GM21390 (cell line): ENCODE measurements around the gene ASCC3.

ENCODE experiments used
- ATAC-seq: cut with Tn5 transposase; IDR thresholded peaks from one replicate; pipeline ENCODE4 v1.9.1; 2021; ENCODE audit not compliant: unreplicated experiment

ASCC3 gene

DNA sequence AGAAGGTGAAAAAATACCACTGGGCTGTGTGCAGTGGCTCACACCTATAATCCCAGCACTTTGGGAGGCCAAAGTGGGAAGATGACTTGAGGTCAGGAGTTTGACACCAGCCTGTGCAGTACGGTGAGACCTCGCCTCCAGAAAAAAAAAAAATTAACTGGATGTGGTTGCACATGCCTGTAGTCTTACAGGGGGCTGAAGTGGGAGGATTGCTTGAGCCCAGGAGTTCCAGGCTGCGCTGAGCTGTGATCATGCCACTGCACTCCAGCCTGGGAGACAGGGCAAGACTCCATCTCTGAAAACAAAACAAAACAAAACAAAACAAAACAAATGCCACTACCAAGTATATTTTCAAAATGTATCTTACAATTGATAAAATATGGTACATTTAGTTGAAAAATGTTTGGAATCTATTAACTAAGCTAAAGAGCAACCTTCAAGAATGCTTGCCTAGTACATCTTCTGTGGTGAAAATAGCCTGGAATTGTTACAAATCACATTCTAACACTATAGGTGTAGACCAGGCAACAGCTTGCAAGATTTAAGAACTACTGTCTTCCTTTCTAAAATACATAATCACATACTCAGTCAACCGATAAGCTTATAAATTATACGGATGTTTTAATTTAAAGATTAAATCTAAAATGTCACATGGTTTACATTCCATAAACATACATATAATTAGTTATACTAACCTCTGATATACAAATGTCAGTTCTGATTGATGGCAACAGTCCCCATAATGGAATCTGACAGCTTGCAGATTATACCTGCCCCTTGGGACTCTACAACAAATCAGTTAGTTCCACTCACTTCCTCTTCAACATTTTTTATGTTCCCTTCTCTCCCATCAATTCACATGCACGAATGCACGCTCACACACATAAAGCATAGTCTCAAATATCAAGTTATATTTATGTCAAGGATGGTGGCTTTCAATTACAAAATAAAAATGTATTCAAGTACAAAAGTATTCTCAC, 150.8 kb downstream of the ASCC3 start:
- ATAC-seq, result no peak

DNA sequence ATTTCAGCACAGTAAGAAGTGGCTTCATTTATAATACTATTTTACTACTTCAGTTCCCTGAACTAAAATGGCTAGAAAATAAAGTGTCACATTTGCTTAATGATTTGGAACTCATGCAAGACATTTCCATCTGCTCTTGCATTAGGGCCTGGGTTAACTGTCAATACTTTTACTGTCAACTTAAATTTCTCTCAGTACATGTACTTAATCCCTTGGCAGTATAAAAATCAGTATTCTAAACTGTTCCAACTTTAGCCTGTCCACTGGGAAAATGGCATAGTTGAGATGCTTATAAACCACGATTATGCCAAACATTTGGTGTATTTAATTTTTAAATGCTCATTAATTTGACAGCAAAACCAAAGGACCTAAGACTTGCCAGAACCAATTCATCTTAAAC, 154.5 kb downstream of the ASCC3 start:
- no peak for ATAC-seq

DNA sequence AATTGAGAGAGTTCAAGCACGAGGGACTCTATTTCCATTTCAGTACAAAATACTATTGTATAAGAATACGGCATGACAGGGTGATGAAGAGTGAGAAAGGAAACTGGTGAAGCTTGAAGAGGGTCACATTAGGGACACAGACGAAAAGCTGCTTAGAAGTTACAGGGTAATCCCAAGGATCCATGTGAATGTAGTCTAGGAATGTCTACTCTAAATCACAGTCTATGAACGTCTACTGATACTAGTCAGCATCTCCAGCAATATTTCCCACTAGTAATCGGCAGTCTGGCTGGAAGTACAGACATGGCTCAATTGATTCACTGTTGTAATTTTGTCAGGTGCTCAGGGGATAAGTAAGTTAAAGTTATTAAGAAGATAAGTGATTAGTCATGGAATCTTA, 156.4 kb downstream of the ASCC3 start:
- no peak for ATAC-seq

DNA sequence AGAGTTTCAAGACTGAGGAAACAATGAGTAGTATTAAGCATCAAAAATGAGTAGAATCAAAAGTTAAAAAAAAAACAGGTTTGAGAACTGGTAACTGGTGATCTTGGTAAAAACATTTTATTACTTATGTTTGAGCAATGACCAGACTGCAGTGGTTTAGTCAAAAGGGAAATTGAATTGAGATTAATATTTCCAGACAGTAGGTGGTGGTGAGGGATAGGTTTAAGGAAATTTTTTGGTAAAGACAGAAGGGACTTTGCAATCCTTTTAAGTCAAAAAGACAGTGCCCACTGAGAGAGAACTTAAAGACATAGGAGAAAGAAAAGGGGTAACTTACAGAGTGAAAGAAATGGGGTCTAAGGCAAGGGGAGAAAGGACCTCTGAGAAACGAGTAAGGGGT, 156.9 kb downstream of the ASCC3 start:
- ATAC-seq, result no peak

DNA sequence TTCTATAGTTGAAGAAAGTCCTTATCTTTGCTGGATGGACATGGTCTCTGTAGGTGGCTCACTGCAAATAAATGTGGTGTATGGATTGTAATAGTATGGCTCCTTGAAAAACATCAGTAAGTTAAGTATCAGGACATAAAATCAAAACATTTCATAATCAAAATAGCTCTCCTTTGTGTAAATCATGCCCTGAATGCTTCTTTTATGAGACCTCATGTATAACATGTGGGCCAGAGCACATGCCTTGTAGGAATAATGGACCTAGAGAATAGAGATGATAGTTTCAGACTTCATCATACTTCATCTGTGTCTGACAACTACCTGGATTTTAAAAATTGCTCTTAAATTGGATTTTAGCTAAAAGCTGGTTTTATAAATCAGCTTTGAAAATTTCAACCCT, 159.9 kb downstream of the ASCC3 start:
- no peak for ATAC-seq

DNA sequence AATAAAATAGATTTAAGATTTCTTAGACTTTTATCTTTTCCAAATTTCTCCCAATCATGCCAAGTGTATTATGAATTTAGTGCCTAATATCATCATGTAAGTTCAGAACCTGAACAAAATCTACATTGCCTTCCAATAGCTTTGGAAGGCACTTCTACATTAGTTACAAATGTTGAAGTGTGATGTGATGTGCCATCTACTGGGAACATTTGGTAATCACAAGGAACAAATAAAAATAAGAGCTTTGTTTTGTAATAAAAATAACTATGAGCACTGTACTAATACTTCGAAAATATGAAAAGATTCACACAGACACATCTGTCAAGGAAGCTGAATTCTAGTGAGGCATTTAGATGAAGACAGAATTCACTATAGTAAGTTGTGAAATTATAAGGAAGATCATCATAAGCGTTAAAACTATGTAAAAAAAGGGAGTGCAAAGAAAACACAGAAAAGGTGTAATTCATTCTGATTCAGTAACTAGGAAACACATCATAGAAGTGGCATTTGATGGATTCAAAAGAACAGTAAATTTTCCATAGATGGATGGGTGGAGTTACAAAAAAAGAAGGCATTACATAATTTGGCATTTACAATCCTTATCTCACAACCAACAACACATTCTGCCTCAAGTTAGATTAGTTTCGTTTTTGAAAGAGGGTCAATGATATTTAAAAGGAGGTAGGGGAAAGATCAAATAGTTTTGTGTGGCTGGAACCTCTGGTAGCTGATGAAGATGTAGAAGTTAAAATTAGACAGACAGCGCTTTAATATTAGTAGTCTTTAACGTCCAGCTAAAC, 161.0 kb downstream of the ASCC3 start:
- ATAC-seq, result peak; percentile 56

DNA sequence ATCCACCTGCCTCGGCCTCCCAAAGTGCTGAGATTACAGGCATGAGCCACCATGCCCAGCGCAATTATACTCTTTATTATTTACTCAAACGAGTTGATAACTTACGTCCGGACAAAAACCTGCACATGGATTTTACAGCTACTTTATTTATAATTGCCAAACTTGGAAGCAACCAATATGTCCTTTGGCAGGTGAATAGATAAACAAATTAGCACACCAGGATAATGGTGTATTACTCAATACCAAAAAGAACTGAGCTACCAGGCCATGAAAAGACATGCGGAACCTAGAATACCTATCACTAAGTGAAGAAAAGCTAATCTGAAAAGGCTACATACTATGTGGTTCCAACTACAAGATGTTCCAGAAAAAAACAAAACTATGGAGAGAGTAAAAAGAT, 168.1 kb downstream of the ASCC3 start:
- ATAC-seq, result no peak

DNA sequence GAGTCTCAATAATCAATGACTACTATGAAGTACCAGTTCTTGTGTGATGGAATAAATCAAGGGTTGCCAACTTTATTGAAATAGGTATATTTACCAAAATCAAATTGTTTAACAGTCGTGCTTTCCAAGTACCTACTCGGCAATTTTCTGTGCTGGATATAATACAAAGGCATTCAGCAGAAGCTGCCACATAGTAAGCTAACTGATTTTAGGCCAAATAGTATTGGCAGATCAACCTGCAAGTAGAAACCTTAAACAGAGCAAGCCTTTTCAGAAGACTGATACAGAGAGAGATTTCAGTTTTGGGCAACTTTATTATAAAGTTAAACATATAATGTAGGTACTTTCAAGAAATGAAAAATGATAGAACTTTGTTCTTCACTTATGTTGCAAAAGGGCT, 174.6 kb downstream of the ASCC3 start:
- ATAC-seq, result no peak

DNA sequence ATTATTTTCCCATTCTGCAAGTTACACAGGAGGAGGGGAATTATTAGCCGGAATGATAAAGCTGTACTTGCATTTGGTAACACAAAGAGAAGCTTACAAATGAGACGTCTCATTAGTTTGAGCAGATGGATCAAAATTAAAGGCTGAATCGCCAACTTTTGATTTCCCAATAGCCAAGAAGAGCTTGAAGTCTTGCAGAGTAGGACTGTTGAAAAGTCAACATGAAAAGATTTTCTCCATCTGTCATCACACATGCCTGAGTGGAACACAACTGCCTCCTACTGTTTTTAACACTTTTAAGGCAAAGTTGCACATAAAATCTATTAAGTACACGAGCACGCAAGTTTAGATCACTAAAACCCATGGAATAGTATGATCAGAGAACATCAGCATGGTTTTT, 176.2 kb downstream of the ASCC3 start:
- no peak for ATAC-seq

DNA sequence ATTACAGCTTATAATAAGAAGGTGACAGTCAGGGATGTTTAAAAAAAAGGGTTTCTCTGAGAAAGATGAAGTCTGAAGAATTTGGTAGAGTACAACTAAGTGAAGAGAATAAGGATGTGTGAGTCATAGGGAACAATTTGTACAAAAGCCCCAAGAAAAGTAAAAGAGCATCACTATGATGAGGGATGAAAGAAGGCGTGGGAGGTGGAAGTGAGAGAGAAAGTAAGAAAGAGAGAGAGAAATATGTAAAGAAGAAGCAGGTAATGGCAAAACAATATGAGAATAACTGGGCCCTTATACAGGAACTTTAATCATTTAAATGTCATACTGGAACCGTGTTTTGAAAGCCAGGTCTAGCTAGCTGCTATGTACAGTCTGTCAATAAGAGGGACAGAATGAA, 179.4 kb downstream of the ASCC3 start:
- no peak for ATAC-seq

DNA sequence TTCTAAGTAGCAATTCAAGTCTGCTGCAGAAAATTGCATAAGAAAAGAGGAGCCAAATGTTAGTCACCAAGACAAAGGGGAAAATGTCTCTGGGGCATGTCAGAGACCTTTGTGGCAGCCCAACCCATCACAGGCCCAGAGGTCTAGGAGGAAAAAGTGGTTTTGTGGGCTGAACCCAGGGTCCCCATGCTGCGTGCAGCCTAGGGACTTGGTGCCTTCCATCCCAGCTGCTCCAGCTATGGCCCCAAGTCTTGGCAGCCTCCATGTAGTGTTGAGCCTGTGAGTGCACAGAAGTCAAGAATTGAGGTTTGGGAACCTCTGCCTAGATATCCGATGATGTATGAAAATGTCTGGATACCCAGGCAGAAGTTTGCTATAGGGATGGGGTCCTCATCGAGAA, 181.1 kb downstream of the ASCC3 start:
- no peak for ATAC-seq

DNA sequence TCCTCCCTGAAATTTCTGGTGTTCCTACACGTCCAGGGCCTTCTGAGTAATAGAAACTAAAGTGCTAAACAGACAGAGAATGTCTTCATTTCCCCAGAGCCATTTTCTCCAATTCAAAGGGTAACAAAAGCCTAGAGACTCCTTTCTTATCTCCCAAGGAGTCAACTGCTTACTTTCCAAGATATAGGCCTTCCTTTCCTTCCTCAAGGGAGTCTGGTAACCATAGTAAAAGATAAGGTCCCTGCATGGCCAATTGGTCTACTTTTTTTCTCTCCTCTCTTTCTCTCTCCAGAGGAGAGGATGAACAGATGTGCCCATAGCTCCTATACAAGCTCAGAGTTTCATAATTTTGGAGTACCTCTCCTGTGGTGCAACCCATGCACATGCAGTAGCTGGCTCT, 185.7 kb downstream of the ASCC3 start:
- no peak for ATAC-seq

DNA sequence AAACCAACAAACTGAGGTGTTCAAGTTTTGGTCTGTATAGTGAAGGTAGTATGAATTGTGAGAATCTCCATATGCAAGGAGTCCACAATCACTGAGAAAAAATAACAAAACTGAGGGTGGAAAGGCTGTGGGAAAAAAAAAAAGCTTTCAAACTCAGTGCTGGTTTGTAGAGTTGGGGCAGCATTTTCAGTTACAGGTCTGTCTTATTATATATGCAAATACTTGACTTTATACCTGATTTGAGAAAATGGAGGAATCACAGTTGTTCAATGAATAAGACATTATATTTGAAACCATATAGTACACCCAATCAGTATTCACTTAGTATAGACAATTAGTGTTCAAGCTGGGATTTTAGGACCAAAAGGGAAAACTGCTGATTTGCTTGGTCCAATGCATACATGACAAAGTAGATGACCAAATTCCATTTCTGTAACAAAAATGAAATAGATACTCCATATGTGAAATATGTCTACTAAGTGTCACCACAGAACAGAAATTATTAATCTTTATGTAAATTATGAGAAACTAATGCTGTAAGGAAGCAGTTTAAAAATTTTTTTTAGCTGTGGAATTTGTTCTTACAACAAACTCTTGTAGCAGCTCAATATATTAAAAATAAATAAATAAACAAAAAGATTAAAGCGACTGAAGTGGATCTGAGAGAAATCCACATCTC, 187.7 kb downstream of the ASCC3 start:
- no peak for ATAC-seq

DNA sequence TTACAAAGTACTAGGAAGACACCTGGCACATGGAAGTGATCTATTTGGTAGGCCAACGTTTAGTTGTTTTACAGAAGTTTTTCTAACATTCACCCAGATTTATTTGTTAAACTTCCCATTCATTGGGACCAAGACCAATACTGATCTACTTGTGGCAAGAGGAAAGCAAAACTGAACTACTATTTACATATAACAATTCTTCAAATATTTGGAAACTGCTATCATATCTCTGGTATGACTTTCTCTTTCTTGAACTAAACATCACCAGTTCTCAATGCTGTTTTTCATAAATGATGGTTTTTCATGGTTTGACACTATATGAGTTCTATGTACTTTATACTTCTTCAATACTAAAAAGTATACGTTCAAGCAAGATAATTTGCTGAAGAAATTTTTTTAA, 189.2 kb downstream of the ASCC3 start:
- ATAC-seq, result no peak

DNA sequence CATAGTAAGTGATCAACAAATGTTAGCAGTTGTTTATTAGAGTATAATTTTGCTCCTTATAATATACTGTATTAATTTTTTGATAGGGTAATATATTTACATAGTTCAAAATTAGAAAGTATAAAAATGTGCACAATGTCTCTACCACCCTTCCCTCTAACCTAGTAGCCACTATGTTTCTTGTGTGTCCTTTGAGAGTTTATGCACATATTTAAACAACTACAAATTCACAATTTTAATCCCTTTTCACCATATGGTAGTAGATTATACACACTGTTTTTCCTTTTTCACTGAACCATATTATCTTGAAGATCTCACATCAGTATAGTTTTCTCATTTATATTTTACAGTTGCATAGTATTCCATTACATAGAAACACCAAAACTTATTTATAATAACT, 194.9 kb downstream of the ASCC3 start:
- ATAC-seq, result no peak

DNA sequence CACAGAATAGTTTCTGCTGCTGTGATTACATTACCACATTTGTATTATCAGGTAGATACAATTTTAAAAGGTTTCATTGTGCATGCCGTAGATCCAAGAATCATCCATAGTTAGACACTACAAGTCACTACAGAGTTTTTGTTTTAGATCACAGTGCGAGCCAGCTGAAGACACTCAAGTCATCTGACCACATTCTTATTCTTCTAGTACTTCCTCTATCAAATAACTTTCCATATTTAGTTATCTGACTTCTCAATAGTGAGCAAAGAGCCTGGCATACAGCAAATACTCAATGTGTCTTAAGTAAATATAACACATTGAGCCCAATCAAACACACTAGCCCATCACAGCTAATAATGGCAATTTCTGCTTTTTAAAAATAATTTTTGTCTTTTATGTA, 195.4 kb downstream of the ASCC3 start:
- no peak for ATAC-seq

DNA sequence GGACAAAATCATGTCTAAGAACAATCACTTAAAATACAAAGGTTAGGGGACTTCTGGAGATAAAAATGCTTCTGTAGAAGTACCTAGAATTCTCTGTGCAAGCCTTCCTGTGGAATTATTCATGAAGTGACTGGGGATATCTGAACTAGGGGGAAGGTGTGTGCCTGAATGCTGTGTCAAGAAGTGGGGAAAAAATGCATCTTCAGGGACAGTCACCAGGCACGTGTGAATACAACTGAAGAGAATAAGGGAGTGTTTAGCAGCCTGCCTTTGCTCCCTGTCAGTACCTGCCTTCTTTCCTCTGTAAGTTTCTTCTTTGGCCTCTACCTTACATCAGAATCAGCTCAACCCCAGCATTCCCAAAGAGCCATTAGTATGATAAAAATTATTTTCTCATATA, 201.0 kb downstream of the ASCC3 start:
- ATAC-seq, result no peak

DNA sequence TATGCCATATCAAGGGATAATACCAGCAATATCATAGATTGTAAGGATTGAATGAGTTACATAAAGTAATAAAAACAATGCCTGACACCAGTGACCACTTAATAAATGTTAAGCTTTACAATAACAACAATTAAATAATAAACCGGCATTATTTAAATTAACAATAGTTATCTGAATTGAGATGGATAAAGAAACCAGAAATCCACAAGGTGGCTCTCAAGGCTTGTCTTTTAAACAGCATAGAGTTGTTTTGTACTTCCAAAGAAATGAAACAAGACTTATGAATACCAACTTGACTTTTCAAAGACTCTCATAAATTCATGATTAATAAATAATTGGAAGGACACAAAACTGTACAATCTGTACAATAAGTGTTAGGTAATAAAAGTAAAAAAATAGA, 203.1 kb downstream of the ASCC3 start:
- no peak for ATAC-seq

DNA sequence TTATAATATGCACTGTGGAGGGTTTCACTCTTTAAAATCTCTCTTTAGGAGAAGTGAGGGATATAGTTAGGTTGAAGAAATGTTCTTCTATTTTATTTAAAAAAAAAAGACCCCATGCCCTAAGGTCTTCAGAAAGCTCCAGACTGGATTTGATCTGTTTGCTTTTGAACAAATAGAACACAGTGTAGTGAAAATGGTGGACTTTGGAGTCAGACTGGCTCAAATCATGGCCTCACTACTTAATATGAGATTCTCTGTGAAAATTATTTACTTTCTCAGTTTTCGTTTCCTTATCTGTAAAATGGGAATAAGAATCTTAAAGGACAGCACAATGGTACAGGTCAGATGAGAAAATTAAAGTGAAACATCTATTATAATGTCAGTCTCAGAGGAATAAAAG, 203.9 kb downstream of the ASCC3 start:
- ATAC-seq, result no peak

DNA sequence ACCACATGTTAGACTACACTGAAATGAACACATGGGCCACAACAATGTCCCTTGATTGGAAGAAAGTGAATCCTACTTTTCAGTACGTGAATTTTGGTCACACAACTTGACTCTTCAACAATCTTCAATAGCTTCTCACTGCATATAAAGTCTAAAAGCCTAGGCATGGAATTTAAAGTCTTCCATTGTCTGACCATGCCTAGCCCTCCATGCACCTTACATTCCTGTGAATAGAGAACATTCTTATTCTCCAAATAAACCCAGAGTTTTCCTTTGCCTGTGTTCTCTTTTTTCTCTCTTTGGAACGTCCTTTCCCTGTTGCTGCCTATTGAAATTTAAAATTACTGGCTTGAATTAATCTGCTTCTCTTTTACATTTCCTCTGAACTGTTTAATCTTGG, 207.5 kb downstream of the ASCC3 start:
- ATAC-seq, result no peak

DNA sequence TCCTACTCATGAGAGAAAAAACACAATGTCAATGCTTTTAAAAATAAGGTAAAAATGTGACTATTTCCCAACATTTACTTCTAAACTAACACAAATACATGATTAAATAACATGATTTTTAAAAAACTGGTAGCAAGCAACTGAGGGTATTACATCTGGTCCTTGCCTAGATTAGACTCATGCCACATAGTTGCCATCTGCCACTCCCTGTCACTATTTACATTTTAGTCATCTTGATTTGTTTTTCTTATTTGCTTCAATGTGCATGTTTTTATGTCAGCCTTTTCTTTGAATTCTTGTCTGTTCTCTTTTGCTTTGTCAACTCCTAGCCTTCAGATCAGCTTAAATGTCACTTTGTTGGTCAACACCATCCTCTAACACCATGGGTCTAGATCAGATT, 209.4 kb downstream of the ASCC3 start:
- no peak for ATAC-seq

DNA sequence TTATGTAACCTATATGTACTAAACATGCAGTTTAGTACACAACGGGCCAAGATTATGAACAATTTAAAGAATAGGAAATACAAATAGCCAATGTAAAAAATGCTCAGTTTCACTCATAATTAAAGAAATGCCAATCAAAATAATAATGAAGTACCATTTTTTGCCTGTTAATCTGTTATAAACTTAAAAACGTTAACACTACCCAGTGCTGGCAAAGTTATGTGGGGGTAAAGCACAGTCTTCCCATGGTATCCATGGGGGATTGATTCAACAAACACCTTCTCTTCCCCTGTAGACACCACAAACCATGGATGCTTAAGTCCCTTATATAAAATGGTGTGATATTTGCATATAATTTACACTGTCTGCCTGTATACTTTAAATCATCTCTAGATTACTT, 211.1 kb downstream of the ASCC3 start:
- ATAC-seq, result no peak
